GM10266 (cell line): ENCODE data around the gene RBMS1.
"Not testable (repeated sequence)": the region's sequence is repeated elsewhere in the genome, so short reads cannot be mapped to it uniquely, and the experiment has no call there.

ENCODE experiments used
- DNase-seq: peaks from one replicate; pipeline ENCODE4 v3.0.0; 2012; ENCODE audit errors: extremely low spot score
- CTCF ChIP-seq: IDR thresholded peaks from 2 replicates; pipeline ENCODE4 v1.5.1; 2012; ENCODE audit warnings: mild to moderate bottlenecking, low read depth; ENCODE audit not compliant: control insufficient read depth, insufficient read depth; ENCODE audit errors: missing control alignments

RBMS1 gene

GRCh38 chr2:160453111-160453820, 40.3 kb downstream of the RBMS1 start:
- no peak for TF ChIP-seq CTCF
- no peak for DNase-seq

GRCh38 chr2:160450486-160450885, 43.1 kb downstream of the RBMS1 start:
- TF ChIP-seq CTCF = no peak
- no peak for DNase-seq

- DNase-seq = not testable (repeated sequence)
These were observed 44.8 kb downstream of the RBMS1 start for GRCh38 chr2:160448821-160449220.

GRCh38 chr2:160445673-160446072, 47.9 kb downstream of the RBMS1 start:
- no peak for TF ChIP-seq CTCF
- DNase-seq = no peak

GRCh38 chr2:160442603-160443002, 51.0 kb downstream of the RBMS1 start:
- no peak for TF ChIP-seq CTCF
- no peak for DNase-seq

GRCh38 chr2:160440888-160441287, 52.7 kb downstream of the RBMS1 start:
- DNase-seq = no peak
- no peak for TF ChIP-seq CTCF

- DNase-seq = not testable (repeated sequence)
These were observed 54.6 kb downstream of the RBMS1 start for GRCh38 chr2:160439038-160439437.

GRCh38 chr2:160437273-160437672, 56.3 kb downstream of the RBMS1 start:
- TF ChIP-seq CTCF = no peak
- no peak for DNase-seq
